Right lobe of liver (tissue), 4 donors: ENCODE measurements around the gene IPO8.

Experiments used
- POLR2A ChIP-seq: fragments of 450-650 bp; IDR thresholded peaks from one replicate; pipeline ENCODE4 v1.6.1; 2017; ENCODE audit warnings: antibody characterized with exemption, mild to moderate bottlenecking
- TF ChIP-seq, protein P1 (sequence below), 4 donors: fragments of 200-600 bp in 3 of 4; fragments of 450-650 bp in 1 of 4; IDR thresholded peaks; one replicate each; pipeline versions ENCODE4 v1.5.1 to v1.8.0; 2016 to 2022; ENCODE audit warnings: antibody characterized with exemption in 4 of 4, mild to moderate bottlenecking in 2 of 4
- donor health status: DM: no; HTN: no; CAD: no.
- donor health status: DM: no; HTN: no; CAD: no.
- donor health status: DM: no; HTN: yes; CAD: no.

DNA sequence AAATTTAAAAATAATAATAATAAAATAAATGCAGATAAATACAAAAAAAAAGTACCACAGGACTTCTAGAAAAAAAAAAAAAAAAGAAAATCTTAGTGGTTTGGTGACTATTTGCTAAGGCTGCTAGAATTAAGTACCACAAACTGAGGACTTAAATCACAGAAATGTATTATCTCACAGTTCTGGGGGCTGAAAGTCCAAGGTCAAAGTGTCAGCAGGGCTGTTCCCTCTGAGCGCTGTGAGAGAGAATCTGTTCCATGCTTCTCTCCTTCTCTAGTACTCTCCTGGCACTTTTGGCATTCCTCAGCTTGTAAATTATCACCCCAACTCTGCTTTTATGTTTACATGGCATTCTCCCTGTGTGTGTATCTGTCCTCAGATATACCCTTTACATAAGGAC lies 101.2 kb downstream of the IPO8 start:
- TF ChIP-seq, protein P1, sequence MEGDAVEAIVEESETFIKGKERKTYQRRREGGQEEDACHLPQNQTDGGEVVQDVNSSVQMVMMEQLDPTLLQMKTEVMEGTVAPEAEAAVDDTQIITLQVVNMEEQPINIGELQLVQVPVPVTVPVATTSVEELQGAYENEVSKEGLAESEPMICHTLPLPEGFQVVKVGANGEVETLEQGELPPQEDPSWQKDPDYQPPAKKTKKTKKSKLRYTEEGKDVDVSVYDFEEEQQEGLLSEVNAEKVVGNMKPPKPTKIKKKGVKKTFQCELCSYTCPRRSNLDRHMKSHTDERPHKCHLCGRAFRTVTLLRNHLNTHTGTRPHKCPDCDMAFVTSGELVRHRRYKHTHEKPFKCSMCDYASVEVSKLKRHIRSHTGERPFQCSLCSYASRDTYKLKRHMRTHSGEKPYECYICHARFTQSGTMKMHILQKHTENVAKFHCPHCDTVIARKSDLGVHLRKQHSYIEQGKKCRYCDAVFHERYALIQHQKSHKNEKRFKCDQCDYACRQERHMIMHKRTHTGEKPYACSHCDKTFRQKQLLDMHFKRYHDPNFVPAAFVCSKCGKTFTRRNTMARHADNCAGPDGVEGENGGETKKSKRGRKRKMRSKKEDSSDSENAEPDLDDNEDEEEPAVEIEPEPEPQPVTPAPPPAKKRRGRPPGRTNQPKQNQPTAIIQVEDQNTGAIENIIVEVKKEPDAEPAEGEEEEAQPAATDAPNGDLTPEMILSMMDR (IDR thresholded peaks at IDR 0.05) = no peak
- no peak for TF ChIP-seq POLR2A
